ENCODE data around the gene POU2F2.

DNA sequence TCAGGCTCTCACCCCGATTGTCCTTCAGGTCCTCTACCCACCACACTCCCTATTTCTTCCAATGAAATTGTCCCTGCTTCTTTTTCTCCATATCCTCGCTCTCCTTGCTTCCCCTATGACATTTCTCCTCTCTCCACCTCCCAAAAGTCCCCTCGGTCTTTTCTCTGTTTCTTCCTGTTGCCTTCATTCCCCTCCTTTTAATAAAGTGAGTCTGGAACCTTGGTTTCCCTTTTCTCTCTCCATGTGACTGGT lies 57.0 kb downstream of the POU2F2 start:
- no peak for TF ChIP-seq CTCF (IDR thresholded peaks at IDR 0.05)
- no peak for TF ChIP-seq POLR2A (IDR thresholded peaks at IDR 0.05)

Measured in lower leg skin (tissue), 3 donors.